Hepatocyte (in vitro differentiated cells): ENCODE results near the gene ITFG1. TPM values are rescaled to one million over a fixed set of nuclear protein-coding genes. Genes with fewer than 3 reads are reported as not detected.

Experiments used
- DNase-seq: peaks from one replicate; pipeline ENCODE4 v3.0.0-alpha.2; 2016; ENCODE audit warnings: low spot score
- H2AFZ ChIP-seq: fragments of 200-600 bp; sonication (generic); 2 replicates; pipeline ENCODE4 v1.6.0; 2016; ENCODE audit warnings: antibody characterized with exemption, mild to moderate bottlenecking
- H3K27ac ChIP-seq: fragments of 200-600 bp; sonication (generic); 2 replicates; pipeline ENCODE4 v1.5.1; 2016; ENCODE audit warnings: mild to moderate bottlenecking
- H3K27me3 ChIP-seq: fragments of 200-600 bp; sonication (generic); 2 replicates; pipeline ENCODE4 v1.6.1; 2016
- H3K36me3 ChIP-seq: fragments of 200-600 bp; sonication (generic); replicated peaks from 2 replicates; pipeline ENCODE4 v1.5.1; 2016; ENCODE audit warnings: low read depth; ENCODE audit not compliant: insufficient read depth
- H3K4me1 ChIP-seq: fragments of 200-600 bp; sonication (generic); 2 replicates; pipeline ENCODE4 v1.5.1; 2016; ENCODE audit warnings: mild to moderate bottlenecking, moderate library complexity; ENCODE audit not compliant: insufficient read depth
- H3K4me2 ChIP-seq: fragments of 200-600 bp; sonication (generic); 2 replicates; pipeline ENCODE4 v1.6.0; 2016
- H3K4me3 ChIP-seq: fragments of 200-600 bp; sonication (generic); 2 replicates; pipeline ENCODE4 v1.5.1; 2016; ENCODE audit warnings: mild to moderate bottlenecking
- H3K79me2 ChIP-seq: fragments of 200-600 bp; sonication (generic); 2 replicates; pipeline ENCODE4 v1.6.0; 2017; ENCODE audit warnings: mild to moderate bottlenecking
- H3K9me2 ChIP-seq: fragments of 200-600 bp; sonication (generic); replicated peaks from 2 replicates; pipeline ENCODE4 v1.6.0; 2017; ENCODE audit warnings: mild to moderate bottlenecking; ENCODE audit not compliant: insufficient read depth
- H3K9me3 ChIP-seq: fragments of 200-600 bp; sonication (generic); 2 replicates; pipeline ENCODE4 v1.5.1; 2016; ENCODE audit warnings: low read depth, mild to moderate bottlenecking
- H4K20me1 ChIP-seq: fragments of 200-600 bp; sonication (generic); 2 replicates; pipeline ENCODE4 v1.6.0; 2016; ENCODE audit warnings: mild to moderate bottlenecking; ENCODE audit not compliant: insufficient read depth, poor library complexity, severe bottlenecking
- CTCF ChIP-seq: fragments of 200-600 bp; sonication (generic); IDR thresholded peaks from 2 replicates; pipeline ENCODE4 v1.5.1; 2016; ENCODE audit warnings: antibody characterized with exemption, mild to moderate bottlenecking; ENCODE audit not compliant: poor library complexity
- EZH2 ChIP-seq: fragments of 200-600 bp; sonication (generic); IDR thresholded peaks from 2 replicates; pipeline ENCODE4 v1.6.1; 2016; ENCODE audit warnings: antibody characterized with exemption, mild to moderate bottlenecking, borderline replicate concordance
- EZH2phosphoT487 ChIP-seq: fragments of 200-600 bp; sonication (generic); IDR thresholded peaks from one replicate; pipeline ENCODE4 v1.6.1; 2018; ENCODE audit warnings: antibody characterized with exemption, mild to moderate bottlenecking, low read depth, moderate library complexity; ENCODE audit not compliant: unreplicated experiment, severe bottlenecking
- WGBS: methylation state at CpG from one replicate; pipeline ENCODE4 v1.1.6; 2016; ENCODE audit warnings: low lambda C conversion rate; ENCODE audit errors: missing lambda C conversion rate; 5-methylcytosine and 5-hydroxymethylcytosine counted together
- polyA plus RNA-seq: library from polyadenylated mRNA; unstranded; fragments of >200 nt; fragmentation: Nextera tagmentation; extraction: Ambion mirVana; gene quantifications from 2 replicates; pipeline ENCODE4 v1.2.1, GENCODE V29; 2016
- total RNA-seq: library from RNA; depleted of rRNA; stranded (reverse); fragments of >200 nt; gene quantifications from 2 replicates; pipeline ENCODE4 v1.2.3, GENCODE V29; 2014

Gene ITFG1
- total and polyA plus RNA-seq, 2 experiments from 2014 or later = 87.8 to 91.4 TPM

- Histone ChIP-seq H4K20me1 (no peaks in the 10 kb centered on the region), H3K9me2 (no peaks in the 10 kb centered on the region), H3K4me1 (no peaks in the 10 kb centered on the region), H2AFZ (no peak overlapping the region), H3K4me3 (no peak overlapping the region), H3K4me2 (no peak overlapping the region), H3K27ac (no peak overlapping the region), H3K27me3 (no peaks in the 10 kb centered on the region), H3K9me3 (no peaks in the 10 kb centered on the region), H3K79me2 (no peaks in the 10 kb centered on the region), H3K36me3 (no peaks in the 10 kb centered on the region)
- no peak for DNase-seq
- TF ChIP-seq EZH2 (no peak), EZH2phosphoT487 (no peak), CTCF (no peak)
These were observed 140.1 kb downstream of the ITFG1 start for GRCh38 chr16:47320546-47321310.

GRCh38 chr16:47317465-47318240 is 143.2 kb downstream of the ITFG1 start:
- Histone ChIP-seq H2AFZ (no peak overlapping the region), H3K27ac (no peak overlapping the region), H3K36me3 (no peaks in the 10 kb centered on the region), H3K4me2 (no peak overlapping the region), H3K9me2 (no peaks in the 10 kb centered on the region), H3K4me3 (no peak overlapping the region), H3K4me1 (no peaks in the 10 kb centered on the region), H3K27me3 (no peaks in the 10 kb centered on the region), H3K79me2 (no peaks in the 10 kb centered on the region), H4K20me1 (no peaks in the 10 kb centered on the region), H3K9me3 (no peaks in the 10 kb centered on the region)
- DNase-seq = no peak
- 86% methylated on average over 7 of the region's 7 CpGs for WGBS
- no peak for TF ChIP-seq EZH2phosphoT487
- no peak for TF ChIP-seq CTCF
- no peak for TF ChIP-seq EZH2

GRCh38 chr16:47316442-47317015 is 144.3 kb downstream of the ITFG1 start:
- no peaks in the 10 kb centered on the region for H4K20me1 ChIP-seq
- no peaks in the 10 kb centered on the region for H3K36me3 ChIP-seq
- H3K27me3 ChIP-seq = no peaks in the 10 kb centered on the region
- DNase-seq = no peak
- H3K4me2 ChIP-seq = no peak overlapping the region
- no peaks in the 10 kb centered on the region for H3K9me3 ChIP-seq
- H3K9me2 ChIP-seq = no peaks in the 10 kb centered on the region
- H3K79me2 ChIP-seq = no peaks in the 10 kb centered on the region
- no peak overlapping the region for H3K27ac ChIP-seq
- 80% methylated on average over 2 of the region's 2 CpGs for WGBS
- no peak for TF ChIP-seq EZH2phosphoT487
- TF ChIP-seq EZH2 = no peak
- no peak for TF ChIP-seq CTCF
- no peak overlapping the region for H2AFZ ChIP-seq
- H3K4me3 ChIP-seq = no peak overlapping the region
- no peaks in the 10 kb centered on the region for H3K4me1 ChIP-seq
